Heart left ventricle (tissue), 16 donors: ENCODE results near the gene GTF2IRD1. TPM values are rescaled to one million over a fixed set of nuclear protein-coding genes. Genes with fewer than 3 reads are reported as not detected.

ENCODE experiments used
- ATAC-seq, 4 donors: fragments of 200-7000 bp; cut with Tn5 transposase; one replicate each; pipeline ENCODE4 v1.9.1; 2020 to 2022; ENCODE audit warnings: moderate library complexity in 4 of 4, mild to moderate bottlenecking in 3 of 4, moderate number of reproducible peaks in 1 of 4
- DNase-seq, 5 donors: peaks; one replicate each; pipeline ENCODE4 v3.0.0-alpha.2; 2020
- H3K27ac ChIP-seq, 12 donors: fragments of 200-600 bp; sonication (generic) in 4 of 12; one replicate each; pipeline versions ENCODE4 v1.5.0 to v1.8.0; 2016 to 2022; ENCODE audit warnings: mild to moderate bottlenecking in 2 of 12
- H3K27me3 ChIP-seq, 9 donors: fragments of 200-600 bp; sonication (generic) in 2 of 9; one replicate each; pipeline versions ENCODE4 v1.5.1 to v1.8.0; 2016 to 2022; ENCODE audit warnings: mild to moderate bottlenecking in 3 of 9
- H3K36me3 ChIP-seq, 9 donors: fragments of 200-600 bp; sonication (generic) in 2 of 9; one replicate each; pipeline versions ENCODE4 v1.5.0 to v1.8.0; 2018 to 2022; ENCODE audit warnings: mild to moderate bottlenecking in 2 of 9
- H3K4me1 ChIP-seq, 12 donors: fragments of 200-600 bp; sonication (generic) in 4 of 12; one replicate each; pipeline versions ENCODE4 v1.5.0 to v1.8.0; 2016 to 2022; ENCODE audit warnings: mild to moderate bottlenecking in 3 of 12
- H3K4me3 ChIP-seq, 12 donors: fragments of 200-600 bp; sonication (generic) in 4 of 12; one replicate each; pipeline versions ENCODE4 v1.5.0 to v1.8.0; 2017 to 2022; ENCODE audit warnings: mild to moderate bottlenecking in 9 of 12, moderate library complexity in 4 of 12
- H3K9me3 ChIP-seq, 12 donors: fragments of 200-600 bp; sonication (generic) in 4 of 12; one replicate each; pipeline versions ENCODE4 v1.5.0 to v1.8.0; 2016 to 2022; ENCODE audit warnings: mild to moderate bottlenecking in 1 of 12
- POLR2A ChIP-seq, 2 donors: fragments of 450-650 bp; IDR thresholded peaks; one replicate each; pipeline ENCODE4 v1.6.1; 2017; ENCODE audit warnings: antibody characterized with exemption in 2 of 2, mild to moderate bottlenecking in 2 of 2, moderate library complexity in 2 of 2
- WGBS, 4 donors: extraction: QIAGEN DNeasy Blood & Tissue Kit in 2 of 4; methylation state at CpG; one replicate each; pipeline versions ENCODE4 v1.1.5 to v1.1.7; 2013 to 2018; 5-methylcytosine and 5-hydroxymethylcytosine counted together
- intact Hi-C, 10 donors: fragments of 100-400 bp; cut with DNase I; formaldehyde crosslinking; loops; one replicate each; pipeline versions ENCODE4 v1.11.1 to v1.14.2; 2022
- polyA plus RNA-seq, 2 donors: library from polyadenylated mRNA; stranded (reverse); fragments of 200-250 nt; gene quantifications; one replicate each; pipeline ENCODE4 v1.2.3, GENCODE V29; 2013
- total RNA-seq, 9 donors: library from RNA; depleted of rRNA in 2 of 9; stranded (reverse); fragments of >200 nt in 2 of 9; fragmentation: NEBNext Ultra II Directional in 3 of 9; extraction: Animal tissue kit (Norgen Biotek cat#: 25700) in 3 of 9; gene quantifications; one replicate each; pipeline versions ENCODE4 v1.1.0 to v1.2.4, GENCODE V29; 2016 to 2023
- TF ChIP-seq, protein P1 (sequence below), 12 donors: fragments of 200-600 bp; sonication (generic) in 4 of 12; IDR thresholded peaks; one replicate each; pipeline versions ENCODE4 v1.5.0 to v1.8.0; 2018 to 2022; ENCODE audit warnings: antibody characterized with exemption in 12 of 12, mild to moderate bottlenecking in 5 of 12
- donor health status: ischemic (EF 13 %, LVEDD 7.1; RV severe dilation, severe dysfunction).
- donor health status: healthy with polysubstance abuse.
- donor health status: DM: no; HTN: yes; CAD: no.
- donor health status: DM: no; HTN: no; CAD: no.
- donor health status: ischemic (EF 25% LVEDD 6.9; RV normal size, moderate dysfunction).
- donor health status: ischemic (EF 25% LVEDD 5.7; RV mildly dilated, moderate dysfunction).
- donor health status: healthy.
- donor health status: DM: yes; HTN: yes; CAD: no.
- donor health status: ischemic (EF 35%, LVEDD 5.7; RV mildly dilated, moderate dysfunction).
- donor health status: nonischemic (EF 11% LVEDD 7.7; RV severe dilation, severe dysfunction).
- donor health status: DM: yes; HTN: yes; CAD: no.
- donor health status: PGD.
- donor health status: ischemic (EF 29% LVEDD 5.4; RV normal size, mild dysfunction).
- donor health status: nonischemic (EF 23%, LVEDD 6.1; RV moderate dilation, normal function).

Gene GTF2IRD1
- total and polyA plus RNA-seq, 11 donors, result 10.0 to 40.4 (median 15.6) TPM

- intact Hi-C loops, result loop anchor here in 1 of 10 donors (10.0 kb wide), 1 partner anchor 541 kb away; the partner anchor contains the start of gene TMEM270
- Histone ChIP-seq H3K36me3 (peaks cover 0 to 34% (median 26%) of the 10 kb centered on the region in 9 donors), H3K4me3 (no peak overlapping the region), H3K9me3 (no peaks in the 10 kb centered on the region), H3K4me1 (no peaks in the 10 kb centered on the region), H3K27ac (no peak overlapping the region), H3K27me3 (no peaks in the 10 kb centered on the region)
- ATAC-seq, result peak in 3 of 4 donors; percentile 18 to 34 (median 19)
- WGBS, 4 donors, result 64 to 70% (median 64%) methylated on average over 24 to 31 of the region's 31 CpGs
- no peak for TF ChIP-seq POLR2A (IDR thresholded peaks at IDR 0.05)
- TF ChIP-seq, protein P1, sequence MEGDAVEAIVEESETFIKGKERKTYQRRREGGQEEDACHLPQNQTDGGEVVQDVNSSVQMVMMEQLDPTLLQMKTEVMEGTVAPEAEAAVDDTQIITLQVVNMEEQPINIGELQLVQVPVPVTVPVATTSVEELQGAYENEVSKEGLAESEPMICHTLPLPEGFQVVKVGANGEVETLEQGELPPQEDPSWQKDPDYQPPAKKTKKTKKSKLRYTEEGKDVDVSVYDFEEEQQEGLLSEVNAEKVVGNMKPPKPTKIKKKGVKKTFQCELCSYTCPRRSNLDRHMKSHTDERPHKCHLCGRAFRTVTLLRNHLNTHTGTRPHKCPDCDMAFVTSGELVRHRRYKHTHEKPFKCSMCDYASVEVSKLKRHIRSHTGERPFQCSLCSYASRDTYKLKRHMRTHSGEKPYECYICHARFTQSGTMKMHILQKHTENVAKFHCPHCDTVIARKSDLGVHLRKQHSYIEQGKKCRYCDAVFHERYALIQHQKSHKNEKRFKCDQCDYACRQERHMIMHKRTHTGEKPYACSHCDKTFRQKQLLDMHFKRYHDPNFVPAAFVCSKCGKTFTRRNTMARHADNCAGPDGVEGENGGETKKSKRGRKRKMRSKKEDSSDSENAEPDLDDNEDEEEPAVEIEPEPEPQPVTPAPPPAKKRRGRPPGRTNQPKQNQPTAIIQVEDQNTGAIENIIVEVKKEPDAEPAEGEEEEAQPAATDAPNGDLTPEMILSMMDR (IDR thresholded peaks at IDR 0.05), result peak in 11 of 12 donors; percentile 13 to 47 (median 31)
- DNase-seq, result peak in 2 of 5 donors; percentile 37 to 49
Measured at GRCh38 chr7:74405191-74405898, 48.4 kb upstream of the GTF2IRD1 start.

GRCh38 chr7:74405899-74406512, 47.7 kb upstream of the GTF2IRD1 start:
- TF ChIP-seq POLR2A (IDR thresholded peaks at IDR 0.05), result no peak
- TF ChIP-seq, protein P1 (IDR thresholded peaks at IDR 0.05), result no peak
- Histone ChIP-seq H3K27ac (no peak overlapping the region), H3K4me3 (no peak overlapping the region), H3K27me3 (no peaks in the 10 kb centered on the region), H3K4me1 (no peaks in the 10 kb centered on the region), H3K9me3 (no peaks in the 10 kb centered on the region), H3K36me3 (peaks cover 0 to 32% (median 23%) of the 10 kb centered on the region in 9 donors)
- DNase-seq (peak in 1 of 5 donors; percentile 12), ATAC-seq (peak in 1 of 4 donors; percentile 9)
- intact Hi-C loops, result loop anchor here in 1 of 10 donors (10.0 kb wide), 1 partner anchor 541 kb away; the partner anchor contains the start of gene TMEM270
- WGBS, 4 donors, result 85 to 90% (median 89%) methylated on average over 19 to 20 of the region's 20 CpGs

DNA sequence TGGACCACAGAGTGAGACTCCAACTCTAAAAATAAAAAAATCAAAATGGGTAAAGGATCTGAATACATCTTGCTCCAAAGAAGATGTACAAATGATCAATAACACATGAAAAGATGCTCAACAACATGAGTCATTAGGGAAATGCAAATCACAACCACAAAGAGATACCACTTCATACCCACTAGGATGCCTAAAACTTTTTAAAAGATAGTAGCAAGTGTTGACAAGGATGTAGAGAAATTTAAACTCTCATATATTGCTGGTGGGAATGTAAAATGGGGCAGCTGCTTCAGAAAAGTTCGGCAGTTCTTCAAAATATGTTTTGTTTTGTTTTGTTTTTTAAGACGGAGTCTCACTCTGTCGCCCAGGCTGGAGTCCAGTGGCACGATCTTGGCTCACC, 45.7 kb upstream of the GTF2IRD1 start:
- ATAC-seq (no peak), DNase-seq (no peak)
- intact Hi-C loops, result loop anchor here in 1 of 10 donors (10.0 kb wide), 1 partner anchor 543 kb away; the partner anchor contains the start of gene TMEM270
- Histone ChIP-seq H3K4me3 (no peak overlapping the region), H3K4me1 (no peaks in the 10 kb centered on the region), H3K27me3 (no peaks in the 10 kb centered on the region), H3K27ac (no peak overlapping the region), H3K9me3 (no peaks in the 10 kb centered on the region), H3K36me3 (peaks cover 0 to 19% (median 14%) of the 10 kb centered on the region in 9 donors)
- TF ChIP-seq POLR2A (IDR thresholded peaks at IDR 0.05), result no peak
- TF ChIP-seq, protein P1 (IDR thresholded peaks at IDR 0.05), result no peak
- 65 to 84% (median 68%) methylated on average over 4 of the region's 4 CpGs for WGBS, 4 donors

DNA sequence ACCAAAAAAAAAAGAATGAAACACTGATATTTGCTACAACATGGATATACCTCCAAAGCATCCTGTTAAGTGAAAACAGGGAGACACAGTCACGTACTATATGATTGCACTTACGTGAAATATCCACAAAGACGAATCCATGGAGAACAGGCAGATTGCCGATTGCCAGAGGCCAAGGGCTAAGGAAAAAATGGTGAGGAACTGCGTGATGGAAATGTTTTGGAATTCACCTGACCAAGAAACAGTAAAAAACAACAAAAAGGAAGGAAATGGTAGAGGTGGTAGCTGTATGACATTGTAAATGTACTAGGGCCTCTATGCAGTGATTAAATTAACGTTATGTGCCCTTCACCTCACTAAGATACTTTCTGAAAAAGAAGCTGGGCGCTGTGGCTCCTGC, 44.1 kb upstream of the GTF2IRD1 start:
- ATAC-seq (no peak), DNase-seq (no peak)
- Histone ChIP-seq H3K27me3 (no peaks in the 10 kb centered on the region), H3K4me3 (no peak overlapping the region), H3K27ac (no peak overlapping the region), H3K9me3 (no peaks in the 10 kb centered on the region), H3K36me3 (peaks cover 0 to 5% (median 3%) of the 10 kb centered on the region in 9 donors), H3K4me1 (no peaks in the 10 kb centered on the region)
- intact Hi-C loops, result loop anchor here in 1 of 10 donors (10.0 kb wide), 1 partner anchor 545 kb away; the partner anchor contains the start of gene TMEM270
- no peak for TF ChIP-seq POLR2A (IDR thresholded peaks at IDR 0.05)
- TF ChIP-seq, protein P1 (IDR thresholded peaks at IDR 0.05), result no peak
- WGBS, 4 donors, result 78 to 81% (median 80%) methylated on average over 7 of the region's 7 CpGs
